Transverse colon (tissue), 3 donors: ENCODE measurements around the gene GOLT1A.

ENCODE experiments used
- EP300 ChIP-seq: sonication (generic); formaldehyde crosslinking; IDR thresholded peaks from one replicate; pipeline ENCODE4 v1.6.1; 2017; ENCODE audit warnings: antibody characterized with exemption, low read depth
- POLR2A ChIP-seq: fragments of 450-650 bp; IDR thresholded peaks from one replicate; pipeline ENCODE4 v1.6.1; 2016; ENCODE audit warnings: antibody characterized with exemption, mild to moderate bottlenecking, moderate library complexity
- TF ChIP-seq, protein P1 (sequence below), 5 experiments: fragments of 200-600 bp in 3 of 5; fragments of 450-650 bp in 2 of 5; sonication (generic) in 3 of 5; IDR thresholded peaks; 1 replicate in 2 of 5; 2 replicates in 3 of 5; pipeline ENCODE4 v1.5.1; 2016 to 2017; ENCODE audit warnings: antibody characterized with exemption in 5 of 5, inconsistent platforms in 3 of 5, mild to moderate bottlenecking in 2 of 5, moderate library complexity in 1 of 5

DNA sequence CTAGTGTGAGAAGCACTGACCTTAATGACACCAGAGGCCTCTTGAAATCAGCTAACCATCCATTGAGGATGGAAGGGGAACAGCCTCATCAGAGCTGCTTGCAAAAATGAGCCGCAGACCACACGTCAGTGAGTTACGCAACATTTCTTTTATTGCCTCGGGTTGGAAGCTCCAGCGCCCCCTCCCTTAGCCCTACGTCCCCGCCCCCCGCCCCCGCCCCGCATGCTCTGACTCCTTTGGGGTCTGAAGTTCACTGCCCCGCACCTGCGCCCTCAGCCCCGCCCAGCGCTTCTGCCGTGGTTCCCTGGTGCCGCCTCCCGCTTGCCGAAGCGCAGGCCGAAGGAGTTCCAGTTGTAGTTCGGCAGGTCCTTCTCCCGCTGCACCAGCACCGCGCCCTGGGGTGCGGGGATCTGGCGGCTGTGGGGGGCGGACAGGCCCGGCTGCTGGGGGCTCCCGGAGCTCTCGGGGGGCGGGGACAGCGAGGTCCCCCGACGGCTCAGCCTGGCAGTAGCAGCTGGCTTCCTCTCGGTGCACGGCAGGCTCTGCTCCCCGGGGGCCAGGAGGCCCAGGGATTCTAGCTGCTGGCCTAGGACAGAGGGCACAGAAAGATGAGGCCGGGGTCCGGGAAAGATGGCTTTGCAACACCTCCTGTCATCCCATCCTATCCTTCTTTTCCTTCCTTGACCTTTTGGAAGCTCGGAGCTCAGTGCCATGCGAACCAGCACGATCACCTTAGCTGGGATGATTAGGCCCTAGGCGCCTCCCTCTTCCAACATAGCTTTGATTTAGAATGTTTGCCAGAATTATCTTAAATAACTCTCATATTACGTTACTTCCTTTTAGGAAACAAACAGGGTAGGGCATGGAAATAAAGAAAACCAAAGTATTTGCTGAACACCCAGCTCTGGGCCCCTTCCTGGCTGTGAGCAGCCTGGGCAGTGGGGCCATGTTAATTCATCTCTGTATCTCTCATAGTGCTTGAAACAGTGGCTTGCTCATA, 23.3 kb downstream of the GOLT1A start:
- TF ChIP-seq, protein P1, sequence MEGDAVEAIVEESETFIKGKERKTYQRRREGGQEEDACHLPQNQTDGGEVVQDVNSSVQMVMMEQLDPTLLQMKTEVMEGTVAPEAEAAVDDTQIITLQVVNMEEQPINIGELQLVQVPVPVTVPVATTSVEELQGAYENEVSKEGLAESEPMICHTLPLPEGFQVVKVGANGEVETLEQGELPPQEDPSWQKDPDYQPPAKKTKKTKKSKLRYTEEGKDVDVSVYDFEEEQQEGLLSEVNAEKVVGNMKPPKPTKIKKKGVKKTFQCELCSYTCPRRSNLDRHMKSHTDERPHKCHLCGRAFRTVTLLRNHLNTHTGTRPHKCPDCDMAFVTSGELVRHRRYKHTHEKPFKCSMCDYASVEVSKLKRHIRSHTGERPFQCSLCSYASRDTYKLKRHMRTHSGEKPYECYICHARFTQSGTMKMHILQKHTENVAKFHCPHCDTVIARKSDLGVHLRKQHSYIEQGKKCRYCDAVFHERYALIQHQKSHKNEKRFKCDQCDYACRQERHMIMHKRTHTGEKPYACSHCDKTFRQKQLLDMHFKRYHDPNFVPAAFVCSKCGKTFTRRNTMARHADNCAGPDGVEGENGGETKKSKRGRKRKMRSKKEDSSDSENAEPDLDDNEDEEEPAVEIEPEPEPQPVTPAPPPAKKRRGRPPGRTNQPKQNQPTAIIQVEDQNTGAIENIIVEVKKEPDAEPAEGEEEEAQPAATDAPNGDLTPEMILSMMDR (IDR thresholded peaks at IDR 0.05): no peak
- TF ChIP-seq POLR2A (no peak), EP300 (no peak)
